ENCODE data around the gene CALHM2.
A peak's percentile ranks its signal among the peaks of the same experiment; 100 is the strongest.
"Not testable (repeated sequence)": the region's sequence is repeated elsewhere in the genome, so short reads cannot be mapped to it uniquely, and the experiment has no call there.

CALHM2 gene

GRCh38 chr10:103451831-103452505 is at the start of gene CALHM2:
Gene CALHM2, minus strand, starts transcription at chr10:103452370. Its CDS starts 2,429 bp downstream, at chr10:103449941.
- DNase-seq: peak; percentile 41 to 45

- DNase-seq: no peak
Observed at GRCh38 chr10:103501186-103501585, 49.0 kb upstream of the CALHM2 start.

- no peak for DNase-seq
Observed at GRCh38 chr10:103500481-103500880, 48.3 kb upstream of the CALHM2 start.

GRCh38 chr10:103499881-103500280 is 47.7 kb upstream of the CALHM2 start:
- no peak for DNase-seq

GRCh38 chr10:103498936-103499638 is 46.9 kb upstream of the CALHM2 start:
- DNase-seq: no peak

GRCh38 chr10:103497161-103497915 is 45.2 kb upstream of the CALHM2 start:
- DNase-seq: no peak

- no peak for DNase-seq
Observed at GRCh38 chr10:103495321-103495720, 43.2 kb upstream of the CALHM2 start.

- peak; percentile 9 to 21 for DNase-seq
Observed at GRCh38 chr10:103493916-103494877, 42.0 kb upstream of the CALHM2 start.

GRCh38 chr10:103493362-103493915 is 41.3 kb upstream of the CALHM2 start, which contains the start of gene NEURL1:
Gene NEURL1, plus strand, starts transcription at chr10:103493705. Its CDS starts 683 bp downstream, at chr10:103494388.
- DNase-seq: peak; percentile 7 to 23

GRCh38 chr10:103492655-103493261 is 40.6 kb upstream of the CALHM2 start:
- DNase-seq: no peak

- DNase-seq: no peak
Observed at GRCh38 chr10:103491729-103492364, 39.7 kb upstream of the CALHM2 start.

GRCh38 chr10:103490986-103491314 is 38.8 kb upstream of the CALHM2 start:
- no peak for DNase-seq

- no peak for DNase-seq
Observed at GRCh38 chr10:103487410-103487708, 35.2 kb upstream of the CALHM2 start.

GRCh38 chr10:103486635-103487409 is 34.7 kb upstream of the CALHM2 start:
- DNase-seq: not testable (repeated sequence)

GRCh38 chr10:103481974-103482531 is 29.9 kb upstream of the CALHM2 start:
- peak; percentile 48 to 80 for DNase-seq

- DNase-seq: no peak
Observed at GRCh38 chr10:103480521-103480920, 28.4 kb upstream of the CALHM2 start.

GRCh38 chr10:103479135-103479534 is 27.0 kb upstream of the CALHM2 start, which contains the start of gene CALHM3:
Gene CALHM3, minus strand, starts transcription at chr10:103479240. Its CDS starts 208 bp downstream, at chr10:103479032.
- no peak for DNase-seq

- no peak for DNase-seq
Observed at GRCh38 chr10:103478671-103479070, 26.5 kb upstream of the CALHM2 start.

- peak in 1 of 2 donors; percentile 29 for DNase-seq
Observed at GRCh38 chr10:103476046-103476768, 24.0 kb upstream of the CALHM2 start.
